C4-2B (cell line): Measurements from ENCODE around the gene CASK.

Source experiments
- H3K27ac ChIP-seq: fragments of 450-650 bp; 2 replicates; pipeline ENCODE4 v1.5.1; 2017
- ZFX ChIP-seq: fragments of 450-650 bp; IDR thresholded peaks from 2 replicates; pipeline ENCODE4 v1.6.1; 2017
- TF ChIP-seq, protein P1 (sequence below): fragments of 450-650 bp; conservative IDR thresholded peaks from 2 replicates; pipeline ENCODE4 v1.5.1; 2017; ENCODE audit warnings: mild to moderate bottlenecking

The CASK gene

DNA sequence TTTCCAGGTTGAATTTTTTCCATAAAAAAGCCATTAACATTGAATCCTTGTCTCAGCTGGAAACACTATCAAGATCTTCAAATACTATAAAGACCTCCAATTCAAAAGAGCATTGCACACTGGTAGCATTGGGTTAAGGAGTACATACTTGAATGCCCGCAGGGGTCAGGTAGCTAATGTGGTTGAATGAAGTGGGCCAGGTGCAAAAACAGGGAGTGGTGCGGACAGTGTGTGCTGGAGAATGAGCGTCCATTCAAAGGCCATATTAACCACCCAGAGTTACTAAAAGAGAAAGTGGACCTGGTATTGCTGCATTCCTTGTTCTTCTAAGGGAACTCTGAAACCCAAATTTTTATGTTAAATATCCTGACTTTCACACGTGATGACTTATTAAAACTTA lies 384.6 kb downstream of the CASK start:
- TF ChIP-seq ZFX: no peak
- TF ChIP-seq, protein P1, sequence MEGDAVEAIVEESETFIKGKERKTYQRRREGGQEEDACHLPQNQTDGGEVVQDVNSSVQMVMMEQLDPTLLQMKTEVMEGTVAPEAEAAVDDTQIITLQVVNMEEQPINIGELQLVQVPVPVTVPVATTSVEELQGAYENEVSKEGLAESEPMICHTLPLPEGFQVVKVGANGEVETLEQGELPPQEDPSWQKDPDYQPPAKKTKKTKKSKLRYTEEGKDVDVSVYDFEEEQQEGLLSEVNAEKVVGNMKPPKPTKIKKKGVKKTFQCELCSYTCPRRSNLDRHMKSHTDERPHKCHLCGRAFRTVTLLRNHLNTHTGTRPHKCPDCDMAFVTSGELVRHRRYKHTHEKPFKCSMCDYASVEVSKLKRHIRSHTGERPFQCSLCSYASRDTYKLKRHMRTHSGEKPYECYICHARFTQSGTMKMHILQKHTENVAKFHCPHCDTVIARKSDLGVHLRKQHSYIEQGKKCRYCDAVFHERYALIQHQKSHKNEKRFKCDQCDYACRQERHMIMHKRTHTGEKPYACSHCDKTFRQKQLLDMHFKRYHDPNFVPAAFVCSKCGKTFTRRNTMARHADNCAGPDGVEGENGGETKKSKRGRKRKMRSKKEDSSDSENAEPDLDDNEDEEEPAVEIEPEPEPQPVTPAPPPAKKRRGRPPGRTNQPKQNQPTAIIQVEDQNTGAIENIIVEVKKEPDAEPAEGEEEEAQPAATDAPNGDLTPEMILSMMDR: no peak
- no peak overlapping the region for H3K27ac ChIP-seq

DNA sequence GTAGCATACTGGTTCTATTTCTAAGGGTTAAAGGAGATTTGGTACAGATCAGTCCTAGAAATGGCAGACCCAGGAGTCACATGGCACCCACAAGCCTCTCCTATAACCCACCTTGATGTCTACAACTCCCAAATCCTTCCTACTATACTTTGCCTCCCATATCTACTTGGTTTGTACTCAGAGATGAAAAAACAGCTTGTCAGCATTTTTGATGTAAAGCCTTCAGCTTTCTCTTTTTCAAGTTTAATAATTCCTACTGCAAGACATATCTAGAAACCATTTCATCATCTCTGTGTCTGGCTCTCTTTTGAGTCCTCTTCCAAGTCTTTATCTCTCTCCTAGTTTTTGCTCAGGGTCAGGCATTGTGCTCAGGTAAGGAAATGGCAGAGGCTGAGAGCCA lies 393.3 kb downstream of the CASK start:
- no peak overlapping the region for H3K27ac ChIP-seq
- no peak for TF ChIP-seq ZFX
- TF ChIP-seq, protein P1: no peak

DNA sequence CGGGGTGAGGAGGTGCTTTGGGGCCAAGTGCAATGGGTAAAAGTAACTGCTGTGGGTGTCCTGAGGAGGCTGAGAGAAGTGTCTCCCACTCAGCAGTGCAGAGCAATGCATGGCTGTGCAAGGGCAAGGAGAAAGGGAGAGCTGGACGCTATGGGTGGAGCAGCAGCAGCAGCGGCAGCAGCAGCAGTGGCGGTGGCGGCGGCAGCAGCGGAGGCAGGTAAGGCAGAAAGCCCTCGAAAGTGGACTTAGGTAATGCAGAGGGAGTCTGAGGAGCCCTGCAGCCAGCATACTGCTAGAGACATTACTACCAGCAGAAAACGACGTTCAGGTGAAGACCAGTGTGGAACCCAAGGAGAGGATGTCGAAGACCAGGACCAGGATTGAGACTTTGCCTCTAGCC lies 394.1 kb downstream of the CASK start:
- TF ChIP-seq, protein P1: no peak
- TF ChIP-seq ZFX: no peak
- H3K27ac ChIP-seq: no peak overlapping the region

DNA sequence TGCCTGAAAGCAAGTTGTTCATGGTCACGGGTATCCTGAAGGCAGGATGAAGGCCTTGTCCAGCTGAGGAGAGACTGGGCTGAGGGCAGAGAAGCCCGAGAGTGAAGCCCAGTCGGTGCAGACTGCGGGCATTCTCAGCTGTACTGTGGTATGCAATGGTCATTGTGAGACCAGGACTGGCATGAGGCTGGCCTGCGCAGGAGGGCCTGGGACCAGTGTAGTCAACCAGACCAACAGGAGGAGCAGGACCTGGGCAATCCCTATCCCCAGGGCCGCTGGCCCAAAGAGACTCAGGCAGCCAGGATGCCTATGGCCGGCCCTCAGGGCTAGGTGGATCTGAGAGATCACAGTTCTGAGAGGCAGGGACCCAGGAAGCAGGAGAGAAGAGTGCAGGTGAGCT lies 394.6 kb downstream of the CASK start:
- no peak overlapping the region for H3K27ac ChIP-seq
- TF ChIP-seq, protein P1: no peak
- TF ChIP-seq ZFX: no peak

DNA sequence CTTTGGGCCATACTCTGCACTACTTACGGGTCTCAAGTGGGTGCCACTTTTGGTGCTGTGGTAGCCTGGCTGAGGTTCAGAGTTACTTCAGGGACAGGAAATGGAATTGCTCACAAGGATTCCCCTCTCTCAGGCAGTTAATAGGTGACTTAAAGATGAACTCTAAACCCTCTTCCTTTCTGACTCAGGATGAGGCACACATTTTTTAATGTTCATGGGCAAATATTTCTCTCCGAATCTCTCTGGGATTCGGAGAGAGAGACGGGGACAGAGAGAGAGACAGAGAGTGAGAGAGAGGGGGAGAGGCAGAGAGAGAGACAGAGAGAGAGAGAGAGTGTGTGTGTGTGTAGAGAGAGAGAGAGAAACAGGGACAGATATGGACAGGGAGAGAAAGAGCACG lies 396.4 kb downstream of the CASK start:
- H3K27ac ChIP-seq: no peak overlapping the region
- TF ChIP-seq, protein P1: no peak
- no peak for TF ChIP-seq ZFX

DNA sequence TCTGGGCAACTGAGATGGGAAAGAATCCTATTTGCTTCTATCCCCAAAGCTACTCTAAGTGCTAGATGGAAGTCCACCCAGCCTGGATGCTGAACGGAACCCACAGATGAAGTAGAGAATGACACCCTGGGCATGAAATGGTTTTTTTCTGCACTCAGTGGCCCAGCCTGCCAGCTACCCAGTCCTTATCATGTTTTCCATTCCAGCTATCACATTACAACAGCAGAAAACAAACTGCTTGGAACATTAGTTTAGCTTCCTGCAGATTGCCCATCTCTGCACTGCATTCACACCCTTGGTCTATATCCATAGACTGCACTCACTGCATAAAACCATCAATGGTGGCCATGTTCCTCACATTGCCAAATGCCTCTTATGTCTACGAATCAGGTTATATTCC lies 397.1 kb downstream of the CASK start:
- H3K27ac ChIP-seq: no peak overlapping the region
- TF ChIP-seq ZFX: no peak
- TF ChIP-seq, protein P1: no peak

DNA sequence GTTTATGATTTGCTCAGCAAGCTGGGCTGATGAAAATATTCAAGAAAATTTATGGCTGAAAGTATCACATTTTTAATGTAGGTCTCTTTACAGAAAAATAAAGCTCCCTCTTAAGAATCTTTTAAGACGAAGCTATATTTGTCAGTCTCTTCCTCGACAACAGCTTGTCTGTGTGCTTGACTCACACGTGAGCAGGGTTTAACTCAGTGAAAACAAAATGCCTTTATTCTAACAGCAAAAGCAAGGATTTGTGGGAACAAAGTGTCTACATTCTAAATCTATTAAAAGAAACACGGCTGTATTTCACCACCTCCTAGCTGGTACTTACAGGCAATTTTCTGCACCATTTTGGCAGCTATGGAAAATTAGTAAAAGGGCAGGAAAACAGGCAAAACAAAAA lies 400.7 kb downstream of the CASK start:
- no peak overlapping the region for H3K27ac ChIP-seq
- TF ChIP-seq, protein P1: no peak
- TF ChIP-seq ZFX: no peak
